ENCODE results near the gene NF2. TPM values are rescaled to one million over a fixed set of nuclear protein-coding genes. Genes with fewer than 3 reads are reported as not detected.

Gene NF2
- total RNA-seq, 1 donor from 2014 or later = 42.4 TPM

DNA sequence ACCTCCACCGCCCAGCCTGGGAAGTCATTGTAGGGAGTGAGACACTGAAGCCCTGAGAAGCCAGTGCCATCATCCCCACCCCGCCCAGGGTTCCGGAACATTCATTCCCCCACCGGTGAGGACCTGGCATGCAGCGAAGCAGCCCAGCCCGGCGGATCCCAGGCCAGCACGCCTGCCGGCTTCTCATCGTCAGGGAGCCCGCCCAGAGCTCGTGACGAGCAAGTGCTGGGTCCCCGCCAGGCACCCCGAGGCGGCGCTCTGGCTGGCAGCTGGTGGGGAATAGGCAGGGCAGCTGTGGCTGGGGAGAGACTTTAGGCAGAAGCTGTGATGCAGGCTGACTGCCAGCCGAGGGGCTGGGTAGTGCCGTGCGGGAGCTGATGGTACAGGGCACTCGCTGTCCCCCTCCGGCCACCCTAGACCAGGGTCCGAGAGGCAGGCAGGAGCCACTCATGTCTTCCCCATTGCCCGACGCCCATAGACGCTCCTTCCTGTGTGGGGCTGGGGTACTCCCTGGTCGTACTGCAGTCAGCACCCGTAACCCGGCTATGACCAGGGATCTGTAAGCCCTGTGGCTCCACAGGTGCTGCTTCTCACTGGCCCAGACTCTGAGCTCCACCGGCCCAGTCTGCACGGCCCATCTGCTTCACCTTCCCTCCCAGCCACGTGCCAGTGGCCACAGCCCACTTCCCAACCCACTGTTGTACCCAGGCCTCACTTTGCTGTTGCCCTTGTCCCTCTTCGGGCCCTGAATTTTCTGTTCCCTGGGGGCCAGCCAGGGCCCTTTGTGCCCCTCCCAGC is 91.9 kb downstream of the NF2 start:
- Histone ChIP-seq H3K27ac (no peak overlapping the region), H3K4me1 (no peaks in the 10 kb centered on the region), H3K9me3 (no peaks in the 10 kb centered on the region), H3K4me3 (no peak overlapping the region), H3K27me3 (ENCODE audit: low read depth) (no peaks in the 10 kb centered on the region), H3K36me3 (peaks cover 48% of the 10 kb centered on the region)
- ATAC-seq (peak in 1 of 2 donors; percentile 11), DNase-seq (no peak)
- TF ChIP-seq, protein P1, sequence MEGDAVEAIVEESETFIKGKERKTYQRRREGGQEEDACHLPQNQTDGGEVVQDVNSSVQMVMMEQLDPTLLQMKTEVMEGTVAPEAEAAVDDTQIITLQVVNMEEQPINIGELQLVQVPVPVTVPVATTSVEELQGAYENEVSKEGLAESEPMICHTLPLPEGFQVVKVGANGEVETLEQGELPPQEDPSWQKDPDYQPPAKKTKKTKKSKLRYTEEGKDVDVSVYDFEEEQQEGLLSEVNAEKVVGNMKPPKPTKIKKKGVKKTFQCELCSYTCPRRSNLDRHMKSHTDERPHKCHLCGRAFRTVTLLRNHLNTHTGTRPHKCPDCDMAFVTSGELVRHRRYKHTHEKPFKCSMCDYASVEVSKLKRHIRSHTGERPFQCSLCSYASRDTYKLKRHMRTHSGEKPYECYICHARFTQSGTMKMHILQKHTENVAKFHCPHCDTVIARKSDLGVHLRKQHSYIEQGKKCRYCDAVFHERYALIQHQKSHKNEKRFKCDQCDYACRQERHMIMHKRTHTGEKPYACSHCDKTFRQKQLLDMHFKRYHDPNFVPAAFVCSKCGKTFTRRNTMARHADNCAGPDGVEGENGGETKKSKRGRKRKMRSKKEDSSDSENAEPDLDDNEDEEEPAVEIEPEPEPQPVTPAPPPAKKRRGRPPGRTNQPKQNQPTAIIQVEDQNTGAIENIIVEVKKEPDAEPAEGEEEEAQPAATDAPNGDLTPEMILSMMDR (IDR thresholded peaks at IDR 0.05) = no peak
- intact Hi-C loops (cut with DNase I) = no loop called here

DNA sequence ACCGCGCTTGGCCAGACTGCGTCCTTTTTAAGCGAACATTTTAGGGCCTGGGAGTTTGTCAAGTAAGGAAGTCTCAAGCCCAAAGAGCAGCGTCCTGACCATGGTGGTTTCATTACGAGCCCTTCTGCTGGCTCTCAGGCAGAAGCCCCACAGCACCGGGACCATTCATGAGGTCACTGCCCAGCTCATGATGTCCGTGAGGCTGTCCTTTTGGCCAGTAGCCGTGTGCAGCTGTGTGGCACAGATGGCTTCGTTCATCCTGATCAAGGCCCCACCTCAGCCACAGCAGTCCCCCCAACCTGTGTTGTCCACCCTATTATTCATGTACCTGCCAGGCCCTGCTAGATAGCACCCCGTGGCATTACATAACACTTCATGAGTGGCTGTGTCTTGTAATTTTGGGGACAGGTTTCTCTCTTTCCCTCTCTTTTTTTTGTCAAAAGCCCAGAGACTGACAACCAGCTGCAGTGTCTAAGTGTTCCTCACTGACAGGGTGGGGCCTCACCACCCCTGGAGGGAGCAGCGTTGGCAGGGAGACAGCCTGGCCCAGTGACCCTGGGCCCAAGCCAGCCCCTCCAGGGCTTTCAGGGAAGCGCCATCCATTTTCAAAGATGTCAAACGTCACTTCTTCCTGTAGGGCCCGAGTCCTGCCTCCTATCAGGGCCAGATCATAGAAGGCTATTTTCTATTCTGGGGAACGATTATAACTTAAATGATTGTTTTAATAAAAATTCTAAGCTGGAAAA is 94.6 kb downstream of the NF2 start:
- H3K27me3 ChIP-seq (ENCODE audit: low read depth) = no peaks in the 10 kb centered on the region
- peaks cover 36% of the 10 kb centered on the region for H3K36me3 ChIP-seq
- H3K4me1 ChIP-seq = peaks cover 18% of the 10 kb centered on the region
- H3K27ac ChIP-seq = no peak overlapping the region
- intact Hi-C loops (cut with DNase I) = no loop called here
- no peak for ATAC-seq
- H3K9me3 ChIP-seq = no peaks in the 10 kb centered on the region
- no peak for DNase-seq
- no peak overlapping the region for H3K4me3 ChIP-seq
- TF ChIP-seq, protein P1 (IDR thresholded peaks at IDR 0.05) = no peak

DNA sequence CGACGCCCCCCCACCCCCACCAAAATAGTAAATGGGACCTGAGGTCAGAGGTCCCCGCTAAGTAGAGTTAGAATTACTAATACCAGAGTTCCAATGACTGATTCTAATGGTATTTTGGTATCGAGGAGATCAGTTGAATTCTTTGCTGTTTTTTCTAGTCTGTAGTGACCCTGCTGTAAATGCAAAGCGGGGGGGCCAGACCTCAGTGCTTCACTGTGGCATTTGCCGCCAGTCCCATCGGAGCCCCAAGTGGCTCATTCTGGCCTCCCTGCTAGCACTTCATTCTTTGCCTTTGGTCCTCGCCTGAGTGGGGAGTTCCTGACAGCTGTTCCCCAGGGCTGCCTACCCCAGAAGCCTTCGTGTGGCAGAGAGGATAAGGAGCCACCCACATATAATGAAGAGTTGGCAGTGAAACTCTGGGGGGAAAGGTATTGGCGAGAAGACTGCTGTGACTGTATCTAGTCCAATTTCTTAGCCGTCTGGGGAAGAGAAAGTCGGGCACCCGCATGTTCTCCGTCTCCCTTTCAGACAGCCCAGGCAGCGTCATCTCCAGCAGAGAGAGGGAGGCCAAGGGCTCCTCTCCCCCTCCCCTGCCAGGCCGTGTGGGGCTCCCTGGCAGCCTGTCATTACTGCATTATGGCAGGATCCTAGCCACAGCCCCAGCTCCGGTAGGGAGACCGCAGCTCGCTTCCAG is 96.9 kb downstream of the NF2 start:
- no peak overlapping the region for H3K4me3 ChIP-seq
- H3K27me3 ChIP-seq (ENCODE audit: low read depth) = peaks cover 5% of the 10 kb centered on the region
- peaks cover 31% of the 10 kb centered on the region for H3K4me1 ChIP-seq
- no peaks in the 10 kb centered on the region for H3K9me3 ChIP-seq
- TF ChIP-seq, protein P1 (IDR thresholded peaks at IDR 0.05) = no peak
- no peak overlapping the region for H3K27ac ChIP-seq
- ATAC-seq (no peak), DNase-seq (no peak)
- peaks cover 14% of the 10 kb centered on the region for H3K36me3 ChIP-seq
- intact Hi-C loops (cut with DNase I) = no loop called here

DNA sequence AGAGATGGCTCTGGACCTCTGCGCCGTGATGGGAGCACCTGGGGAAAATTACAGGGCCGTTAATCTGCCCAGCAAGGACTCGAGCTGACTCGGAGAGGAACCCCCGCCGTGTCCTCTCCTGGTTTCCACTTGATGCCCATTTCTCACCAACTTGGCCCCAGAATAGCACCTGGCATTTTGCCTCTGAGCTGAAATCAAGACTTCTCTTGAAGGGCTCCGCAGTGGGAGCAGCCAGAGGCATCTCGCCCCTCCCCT is 97.4 kb downstream of the NF2 start:
- peaks cover 31% of the 10 kb centered on the region for H3K4me1 ChIP-seq
- no peak for ATAC-seq
- H3K4me3 ChIP-seq = no peak overlapping the region
- no peaks in the 10 kb centered on the region for H3K9me3 ChIP-seq
- H3K36me3 ChIP-seq = peaks cover 10% of the 10 kb centered on the region
- DNase-seq = no peak
- H3K27me3 ChIP-seq (ENCODE audit: low read depth) = peaks cover 5% of the 10 kb centered on the region
- intact Hi-C loops (cut with DNase I) = no loop called here
- H3K27ac ChIP-seq = no peak overlapping the region
- TF ChIP-seq, protein P1 (IDR thresholded peaks at IDR 0.05) = no peak

DNA sequence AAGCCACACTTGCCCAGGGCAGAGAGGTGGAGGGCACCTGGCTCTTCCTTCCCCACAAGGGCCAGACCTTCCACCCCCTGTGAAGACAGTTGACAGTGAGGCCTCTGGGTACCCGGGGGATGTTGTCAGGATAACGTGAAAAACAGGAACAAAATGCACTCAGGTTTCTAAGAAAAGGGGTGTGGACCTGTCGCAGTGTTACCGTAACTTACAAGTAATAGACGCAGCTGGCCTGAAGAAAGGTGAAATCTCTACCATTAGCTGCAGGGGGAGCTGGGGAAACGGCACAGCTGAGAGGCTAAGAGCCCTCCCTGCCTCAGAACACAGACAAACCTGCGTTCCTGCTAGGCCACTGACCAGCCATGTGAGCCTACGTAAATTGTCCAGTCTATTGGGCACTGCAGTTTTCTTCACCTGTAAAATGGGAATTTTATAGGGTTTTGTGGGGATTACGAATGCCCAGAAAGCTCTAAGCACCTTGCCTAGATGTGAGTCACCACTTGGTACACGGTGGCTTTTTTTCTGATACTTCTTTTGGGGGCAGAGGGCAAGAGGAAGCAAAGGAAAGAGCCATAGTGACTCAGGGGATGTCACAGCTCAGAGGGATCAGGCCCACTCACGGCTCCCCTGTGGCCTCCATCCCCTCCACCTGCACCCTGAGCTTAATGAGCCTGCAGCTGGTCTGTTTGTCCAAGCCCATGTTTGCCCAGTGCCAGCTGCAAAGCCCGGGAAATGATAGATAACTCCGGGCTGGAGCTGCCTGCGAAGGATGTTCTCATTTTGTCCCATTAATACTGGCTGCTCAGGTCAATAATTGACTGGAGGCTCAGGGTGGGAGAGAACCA is 97.9 kb downstream of the NF2 start:
- Histone ChIP-seq H3K4me1 (peaks cover 31% of the 10 kb centered on the region), H3K27me3 (ENCODE audit: low read depth) (peaks cover 5% of the 10 kb centered on the region), H3K4me3 (no peak overlapping the region), H3K27ac (no peak overlapping the region), H3K9me3 (no peaks in the 10 kb centered on the region), H3K36me3 (peaks cover 5% of the 10 kb centered on the region)
- intact Hi-C loops (cut with DNase I) = no loop called here
- ATAC-seq = peak; percentile 59 to 64
- no peak for DNase-seq
- TF ChIP-seq, protein P1 (IDR thresholded peaks at IDR 0.05) = no peak

Measured in lower lobe of right lung (tissue), 2 donors.